ENCODE measurements around the gene ILKAP. TPM values are rescaled to one million over a fixed set of nuclear protein-coding genes. Genes with fewer than 3 reads are reported as not detected.

ILKAP gene
- total RNA-seq, 6 experiments from 2014 or later = 9.8 to 24.3 (median 16.8) TPM

GRCh38 chr2:238122287-238123217 is 80.9 kb downstream of the ILKAP start:
- Histone ChIP-seq H3K27me3 (no peaks in the 10 kb centered on the region), H3K27ac (no peak overlapping the region), H3K4me3 (no peak overlapping the region), H3K4me1 (no peaks in the 10 kb centered on the region), H3K9me3 (no peaks in the 10 kb centered on the region), H3K36me3 (no peaks in the 10 kb centered on the region)
- TF ChIP-seq CTCF (IDR thresholded peaks at IDR 0.05) (no peak), POLR2A (IDR thresholded peaks at IDR 0.05) (no peak)
- peak in 2 of 3 donors; percentile 18 to 48 for DNase-seq
- intact Hi-C loops (cut with DNase I) = no loop called here
- WGBS (ENCODE audit: insufficient coverage, low coverage, low lambda C conversion rate, missing lambda C conversion rate) = 80% methylated on average over 1 of the region's 29 CpGs
- ATAC-seq = no peak

DNA sequence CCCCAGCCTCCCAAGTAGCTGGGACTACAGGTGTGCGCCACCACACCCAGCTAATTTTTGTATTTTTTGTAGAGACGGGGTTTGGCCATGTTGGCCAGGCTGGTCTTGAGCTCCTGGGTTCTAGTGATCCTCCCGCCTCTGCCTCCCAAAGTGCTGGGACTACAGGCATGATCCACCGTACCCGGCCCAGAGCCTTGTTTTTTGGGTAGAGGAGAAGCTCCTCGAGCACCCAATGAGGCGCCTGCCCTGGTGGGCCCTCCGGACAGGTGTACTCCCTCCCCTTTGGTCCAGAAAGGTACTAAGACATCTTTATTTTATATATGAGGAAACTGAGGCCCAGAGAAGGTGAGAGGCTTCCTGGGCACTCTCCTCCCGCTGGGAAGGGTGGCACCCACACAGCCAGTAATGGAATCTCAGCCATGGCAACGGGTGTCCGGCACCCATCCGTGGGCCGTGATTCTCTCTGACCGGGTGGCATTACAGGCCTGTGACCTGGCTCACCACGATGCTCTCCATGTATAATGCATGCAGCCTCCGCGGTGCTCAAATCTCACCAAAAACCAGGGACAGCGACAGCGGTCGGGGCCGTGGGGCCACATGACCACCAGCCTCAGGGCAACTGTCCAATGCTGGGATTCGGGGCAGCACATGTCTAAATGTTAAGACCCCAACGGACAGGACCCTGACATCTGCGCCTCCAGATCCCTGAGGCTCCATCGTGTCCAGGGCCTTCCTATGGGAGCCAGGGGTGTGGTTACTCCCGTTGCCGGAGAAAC is 81.8 kb downstream of the ILKAP start:
- H3K36me3 ChIP-seq = no peaks in the 10 kb centered on the region
- DNase-seq = peak in 1 of 3 donors; percentile 47
- intact Hi-C loops (cut with DNase I) = no loop called here
- TF ChIP-seq CTCF (IDR thresholded peaks at IDR 0.05) (no peak), POLR2A (IDR thresholded peaks at IDR 0.05) (no peak)
- no peak overlapping the region for H3K4me3 ChIP-seq
- no peaks in the 10 kb centered on the region for H3K4me1 ChIP-seq
- WGBS (ENCODE audit: insufficient coverage, low coverage, low lambda C conversion rate, missing lambda C conversion rate) = 82% methylated on average over 9 of the region's 27 CpGs
- no peaks in the 10 kb centered on the region for H3K9me3 ChIP-seq
- no peaks in the 10 kb centered on the region for H3K27me3 ChIP-seq
- ATAC-seq = no peak
- H3K27ac ChIP-seq = no peak overlapping the region

DNA sequence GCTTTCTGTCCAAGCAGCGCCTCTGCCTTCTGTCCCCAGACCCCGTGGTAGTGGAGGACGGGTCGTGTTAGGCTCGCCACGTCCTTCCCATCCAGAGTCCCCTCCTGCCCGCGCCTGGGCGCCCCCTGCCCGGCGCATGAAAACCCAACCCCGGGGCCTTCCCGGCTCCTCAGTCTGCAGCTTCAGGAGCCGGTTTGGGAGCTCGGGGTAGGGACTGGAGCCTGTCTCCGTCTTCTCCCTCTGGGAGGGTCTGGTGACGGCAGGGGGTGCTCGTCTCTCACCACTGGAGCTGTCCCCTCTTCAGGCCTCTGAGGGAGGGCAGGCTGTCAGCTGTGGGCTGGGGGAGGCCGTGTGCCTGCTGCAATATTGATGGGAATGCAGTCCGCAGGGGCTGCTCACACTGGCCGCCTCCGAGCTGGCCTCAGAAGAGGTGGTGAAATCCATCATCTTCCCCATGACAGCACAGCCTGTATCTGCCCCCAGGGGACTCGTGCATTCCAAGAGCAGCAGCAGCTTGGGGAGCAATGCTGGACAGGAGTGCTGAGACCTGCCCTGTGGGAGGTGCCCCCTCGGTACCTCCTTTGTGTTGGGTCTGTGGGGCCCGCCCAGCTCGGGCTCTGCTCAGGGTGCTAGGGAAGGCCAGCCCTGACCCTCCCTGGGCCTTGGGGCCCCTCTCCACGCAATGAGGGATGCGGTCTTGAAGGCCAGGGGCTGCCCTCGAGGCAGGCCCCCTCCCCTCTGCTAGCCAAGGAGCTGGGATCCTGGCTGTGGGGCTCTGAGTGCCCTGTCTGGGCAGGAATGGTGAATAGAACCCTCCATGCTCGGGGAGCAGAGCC is 82.8 kb downstream of the ILKAP start:
- Histone ChIP-seq H3K27ac (no peak overlapping the region), H3K4me1 (no peaks in the 10 kb centered on the region), H3K36me3 (no peaks in the 10 kb centered on the region), H3K9me3 (no peaks in the 10 kb centered on the region), H3K27me3 (no peaks in the 10 kb centered on the region), H3K4me3 (no peak overlapping the region)
- DNase-seq = peak in 2 of 3 donors; percentile 12 to 26
- no peak for ATAC-seq
- WGBS (ENCODE audit: insufficient coverage, low coverage, low lambda C conversion rate, missing lambda C conversion rate) = no CpG with 5 or more reads among the region's 30 CpGs
- intact Hi-C loops (cut with DNase I) = no loop called here
- TF ChIP-seq POLR2A (IDR thresholded peaks at IDR 0.05) (no peak), CTCF (IDR thresholded peaks at IDR 0.05) (no peak)

Other genes starting within 250 kb of the ILKAP start
- 10 to 100 TPM; 23.3 to 44.9 (median 28.3) TPM for gene UBE2F, start 236.7 kb downstream of the ILKAP start, total RNA-seq
- gene SCLY, start 142.7 kb downstream of the ILKAP start, total RNA-seq = 10 to 100 TPM; 24.4 to 54.2 (median 35.9) TPM
- gene ESPNL, start 103.4 kb downstream of the ILKAP start, total RNA-seq = 1 to 10 TPM in 1 of 6 experiments, under 1 TPM in 5; 0.11 to 1.1 (median 0.50) TPM
- gene KLHL30, start 65.0 kb downstream of the ILKAP start, total RNA-seq = under 1 TPM in 4 of 6 experiments, not detected in 2; 0.04 to 0.19 (median 0.11) TPM
- gene ERFE, start 44.7 kb downstream of the ILKAP start, total RNA-seq = 1 to 10 TPM in 1 of 6 experiments, under 1 TPM in 2, not detected in 3; 0.27 to 1.4 (median 0.31) TPM
- gene HES6, start 36.3 kb upstream of the ILKAP start, total RNA-seq = 1 to 10 TPM; 1.7 to 8.3 (median 3.8) TPM
- gene PER2, start 84.9 kb upstream of the ILKAP start, total RNA-seq = 10 to 100 TPM in 1 of 6 experiments, 1 to 10 TPM in 5; 4.5 to 12.5 (median 6.1) TPM
- gene TRAF3IP1, start 116.8 kb upstream of the ILKAP start, total RNA-seq = 10 to 100 TPM in 2 of 6 experiments, 1 to 10 TPM in 4; 4.6 to 12.0 (median 8.3) TPM
- gene ASB1, start 223.2 kb upstream of the ILKAP start, total RNA-seq = 10 to 100 TPM in 2 of 6 experiments, 1 to 10 TPM in 4; 6.3 to 18.2 (median 8.4) TPM